Glutamatergic neuron (in vitro differentiated cells): ENCODE data around the gene PACRG. TPM values are rescaled to one million over a fixed set of nuclear protein-coding genes. Genes with fewer than 3 reads are reported as not detected.

ENCODE experiments used
- DNase-seq: peaks from one replicate; pipeline ENCODE4 v3.0.0; 2022
- H3K27ac Mint-ChIP-seq: one replicate; pipeline ENCODE4 v1.8.0; 2020; ENCODE audit warnings: mild to moderate bottlenecking, mixed read lengths, inconsistent platforms; ENCODE audit not compliant: unreplicated experiment
- H3K27me3 Mint-ChIP-seq: one replicate; pipeline ENCODE4 v1.8.0; 2020; ENCODE audit warnings: mild to moderate bottlenecking, moderate library complexity, mixed read lengths, inconsistent platforms; ENCODE audit not compliant: unreplicated experiment
- H3K36me3 Mint-ChIP-seq: one replicate; pipeline ENCODE4 v1.8.0; 2020; ENCODE audit warnings: mild to moderate bottlenecking, mixed read lengths, inconsistent platforms; ENCODE audit not compliant: unreplicated experiment
- H3K4me1 Mint-ChIP-seq: one replicate; pipeline ENCODE4 v1.8.0; 2020; ENCODE audit warnings: mild to moderate bottlenecking, low read depth, mixed read lengths, inconsistent platforms; ENCODE audit not compliant: unreplicated experiment
- H3K4me3 Mint-ChIP-seq: one replicate; pipeline ENCODE4 v1.8.0; 2020; ENCODE audit warnings: mild to moderate bottlenecking, mixed read lengths, inconsistent platforms; ENCODE audit not compliant: unreplicated experiment
- H3K9me3 Mint-ChIP-seq: one replicate; pipeline ENCODE4 v1.8.0; 2020; ENCODE audit warnings: mild to moderate bottlenecking, moderate library complexity, mixed read lengths, inconsistent platforms; ENCODE audit not compliant: unreplicated experiment
- CTCF ChIP-seq: fragments of 200-600 bp; sonication (generic); IDR thresholded peaks from one replicate; pipeline ENCODE4 v1.5.0; 2021; ENCODE audit not compliant: partially characterized antibody, unreplicated experiment
- total RNA-seq: library from RNA; stranded (reverse); fragmentation: NEBNext Ultra II Directional; extraction: Animal tissue kit (Norgen Biotek cat#: 25700); gene quantifications from one replicate; pipeline ENCODE4 v1.2.1, GENCODE V29; 2021; ENCODE audit not compliant: unreplicated experiment

PACRG gene
- total RNA-seq, 1 donor from 2014 or later: not detected

GRCh38 chr6:163193326-163193725 is 465.6 kb downstream of the PACRG start:
- H3K36me3 Mint-ChIP-seq: peaks cover 4% of the 10 kb centered on the region
- H3K27me3 Mint-ChIP-seq: peaks cover 10% of the 10 kb centered on the region
- no peak for DNase-seq
- H3K27ac Mint-ChIP-seq: peak overlapping the region; percentile 78
- peaks cover 23% of the 10 kb centered on the region for H3K4me1 Mint-ChIP-seq
- H3K4me3 Mint-ChIP-seq: no peak overlapping the region
- peaks cover 11% of the 10 kb centered on the region for H3K9me3 Mint-ChIP-seq
- no peak for TF ChIP-seq CTCF

GRCh38 chr6:163195721-163196691 is 468.2 kb downstream of the PACRG start:
- H3K9me3 Mint-ChIP-seq: peaks cover 11% of the 10 kb centered on the region
- TF ChIP-seq CTCF: no peak
- no peak for DNase-seq
- peaks cover 12% of the 10 kb centered on the region for H3K27me3 Mint-ChIP-seq
- H3K4me1 Mint-ChIP-seq: peaks cover 23% of the 10 kb centered on the region
- no peak overlapping the region for H3K4me3 Mint-ChIP-seq
- H3K36me3 Mint-ChIP-seq: peaks cover 4% of the 10 kb centered on the region
- no peak overlapping the region for H3K27ac Mint-ChIP-seq

- peaks cover 6% of the 10 kb centered on the region for H3K4me1 Mint-ChIP-seq
- peaks cover 4% of the 10 kb centered on the region for H3K36me3 Mint-ChIP-seq
- no peak overlapping the region for H3K27ac Mint-ChIP-seq
- H3K27me3 Mint-ChIP-seq: peaks cover 6% of the 10 kb centered on the region
- TF ChIP-seq CTCF: no peak
- DNase-seq: no peak
- no peak overlapping the region for H3K4me3 Mint-ChIP-seq
- H3K9me3 Mint-ChIP-seq: peaks cover 2% of the 10 kb centered on the region
Measured at GRCh38 chr6:163197839-163198238, 470.1 kb downstream of the PACRG start.

- Mint-ChIP-seq H3K4me1 (peaks cover 2% of the 10 kb centered on the region), H3K4me3 (no peak overlapping the region), H3K9me3 (peaks cover 1% of the 10 kb centered on the region), H3K36me3 (peaks cover 4% of the 10 kb centered on the region), H3K27me3 (peaks cover 6% of the 10 kb centered on the region), H3K27ac (no peak overlapping the region)
- DNase-seq: no peak
- no peak for TF ChIP-seq CTCF
Measured at GRCh38 chr6:163198396-163198795, 470.6 kb downstream of the PACRG start.

- DNase-seq: no peak
- peaks cover 2% of the 10 kb centered on the region for H3K4me1 Mint-ChIP-seq
- peaks cover 3% of the 10 kb centered on the region for H3K9me3 Mint-ChIP-seq
- H3K27ac Mint-ChIP-seq: no peak overlapping the region
- H3K4me3 Mint-ChIP-seq: no peak overlapping the region
- peaks cover 2% of the 10 kb centered on the region for H3K27me3 Mint-ChIP-seq
- peaks cover 4% of the 10 kb centered on the region for H3K36me3 Mint-ChIP-seq
- TF ChIP-seq CTCF: no peak
Measured at GRCh38 chr6:163199371-163199770, 471.6 kb downstream of the PACRG start.
